ENCODE measurements around the gene CLTA. TPM values are rescaled to one million over a fixed set of nuclear protein-coding genes. Genes with fewer than 3 reads are reported as not detected.
"Not testable (repeated sequence)": the region's sequence is repeated elsewhere in the genome, so short reads cannot be mapped to it uniquely, and the experiment has no call there.

The CLTA gene
- total and polyA plus RNA-seq, 9 donors, result 170 to 243 (median 216) TPM

- Histone ChIP-seq H3K9me3 (no peaks in the 10 kb centered on the region), H3K4me3 (no peak overlapping the region), H3K4me1 (ENCODE audit: insufficient read depth) (no peaks in the 10 kb centered on the region), H3K27me3 (no peaks in the 10 kb centered on the region), H3K36me3 (peaks cover 2% of the 10 kb centered on the region), H3K27ac (no peak overlapping the region)
- DNase-seq, result no peak
- TF ChIP-seq, protein P1, sequence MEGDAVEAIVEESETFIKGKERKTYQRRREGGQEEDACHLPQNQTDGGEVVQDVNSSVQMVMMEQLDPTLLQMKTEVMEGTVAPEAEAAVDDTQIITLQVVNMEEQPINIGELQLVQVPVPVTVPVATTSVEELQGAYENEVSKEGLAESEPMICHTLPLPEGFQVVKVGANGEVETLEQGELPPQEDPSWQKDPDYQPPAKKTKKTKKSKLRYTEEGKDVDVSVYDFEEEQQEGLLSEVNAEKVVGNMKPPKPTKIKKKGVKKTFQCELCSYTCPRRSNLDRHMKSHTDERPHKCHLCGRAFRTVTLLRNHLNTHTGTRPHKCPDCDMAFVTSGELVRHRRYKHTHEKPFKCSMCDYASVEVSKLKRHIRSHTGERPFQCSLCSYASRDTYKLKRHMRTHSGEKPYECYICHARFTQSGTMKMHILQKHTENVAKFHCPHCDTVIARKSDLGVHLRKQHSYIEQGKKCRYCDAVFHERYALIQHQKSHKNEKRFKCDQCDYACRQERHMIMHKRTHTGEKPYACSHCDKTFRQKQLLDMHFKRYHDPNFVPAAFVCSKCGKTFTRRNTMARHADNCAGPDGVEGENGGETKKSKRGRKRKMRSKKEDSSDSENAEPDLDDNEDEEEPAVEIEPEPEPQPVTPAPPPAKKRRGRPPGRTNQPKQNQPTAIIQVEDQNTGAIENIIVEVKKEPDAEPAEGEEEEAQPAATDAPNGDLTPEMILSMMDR (IDR thresholded peaks at IDR 0.05), result no peak
- no peak for TF ChIP-seq EP300 (IDR thresholded peaks at IDR 0.05)
- no peak for TF ChIP-seq POLR2A (IDR thresholded peaks at IDR 0.05)
- 88 to 95% (median 90%) methylated on average over 3 of the region's 3 CpGs for WGBS, 3 donors
- intact Hi-C loops (cut with DNase I), result no loop called here
Observed at GRCh38 chr9:36237230-36237629, 46.5 kb downstream of the CLTA start.

DNA sequence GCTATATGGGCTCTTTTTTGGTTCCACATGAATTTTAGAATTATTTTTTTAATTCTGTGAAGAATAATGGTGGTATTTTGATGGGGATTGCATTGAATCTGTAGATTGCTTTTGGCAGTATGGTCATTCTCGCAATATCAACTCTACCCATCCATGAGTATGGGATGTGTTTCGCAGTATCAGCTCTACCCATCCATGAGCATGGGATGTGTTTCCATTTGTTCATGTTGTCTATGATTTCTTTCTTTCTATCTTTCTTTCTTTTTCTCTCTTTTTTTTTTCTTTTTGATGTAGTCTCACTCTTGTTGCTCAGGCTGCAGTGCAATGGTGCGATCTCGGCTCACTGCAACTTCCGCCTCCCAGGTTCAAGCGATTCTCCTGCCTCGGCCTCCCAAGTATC, 48.5 kb downstream of the CLTA start:
- H3K36me3 ChIP-seq; DNase-seq; intact Hi-C loops (cut with DNase I); H3K4me3 ChIP-seq; H3K27ac ChIP-seq; H3K9me3 ChIP-seq; H3K27me3 ChIP-seq; H3K4me1 ChIP-seq (ENCODE audit: insufficient read depth): not testable (repeated sequence)
- WGBS, 3 donors, result 98 to 100% (median 98%) methylated on average over 7 of the region's 7 CpGs

GRCh38 chr9:36239675-36240074, 49.0 kb downstream of the CLTA start:
- H3K4me3 ChIP-seq; intact Hi-C loops (cut with DNase I); DNase-seq; H3K9me3 ChIP-seq; H3K27me3 ChIP-seq; H3K36me3 ChIP-seq; H3K4me1 ChIP-seq (ENCODE audit: insufficient read depth); H3K27ac ChIP-seq: not testable (repeated sequence)
- 98 to 100% (median 98%) methylated on average over 3 of the region's 3 CpGs for WGBS, 3 donors

- Histone ChIP-seq H3K27me3 (no peaks in the 10 kb centered on the region), H3K4me3 (no peak overlapping the region), H3K36me3 (no peaks in the 10 kb centered on the region), H3K27ac (no peak overlapping the region), H3K4me1 (ENCODE audit: insufficient read depth) (no peaks in the 10 kb centered on the region), H3K9me3 (no peaks in the 10 kb centered on the region)
- TF ChIP-seq, protein P1 (IDR thresholded peaks at IDR 0.05), result no peak
- TF ChIP-seq EP300 (IDR thresholded peaks at IDR 0.05) (no peak), POLR2A (IDR thresholded peaks at IDR 0.05) (no peak)
- WGBS, 3 donors, result 83 to 90% (median 88%) methylated on average over 6 of the region's 6 CpGs
- intact Hi-C loops (cut with DNase I), result no loop called here
- no peak for DNase-seq
Observed at GRCh38 chr9:36245906-36246305, 55.2 kb downstream of the CLTA start.

DNA sequence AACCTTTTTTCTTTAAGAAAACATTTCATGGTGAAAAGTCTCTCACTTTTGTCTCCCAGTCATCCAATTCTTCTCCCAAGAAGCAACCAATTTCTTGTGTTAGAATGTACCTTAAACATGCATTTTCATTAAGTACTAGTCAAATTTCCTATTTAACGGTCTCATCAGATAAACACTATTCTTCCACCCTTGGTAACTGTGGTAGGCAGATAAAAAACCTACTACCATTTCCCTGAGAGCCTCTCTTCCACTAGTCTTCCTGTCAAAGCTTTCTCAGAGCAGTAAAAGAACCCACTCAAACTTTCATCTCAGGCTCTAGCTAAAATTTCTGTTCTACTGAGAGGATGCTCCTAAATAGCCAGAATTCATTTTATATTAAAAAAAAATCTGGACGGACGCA, 56.6 kb downstream of the CLTA start:
- Histone ChIP-seq H3K27ac (no peak overlapping the region), H3K4me3 (no peak overlapping the region), H3K4me1 (ENCODE audit: insufficient read depth) (no peaks in the 10 kb centered on the region), H3K9me3 (no peaks in the 10 kb centered on the region), H3K36me3 (no peaks in the 10 kb centered on the region), H3K27me3 (no peaks in the 10 kb centered on the region)
- 86 to 93% (median 87%) methylated on average over 3 of the region's 3 CpGs for WGBS, 3 donors
- TF ChIP-seq, protein P1 (IDR thresholded peaks at IDR 0.05), result no peak
- no peak for TF ChIP-seq POLR2A (IDR thresholded peaks at IDR 0.05)
- TF ChIP-seq EP300 (IDR thresholded peaks at IDR 0.05), result no peak
- no peak for DNase-seq
- intact Hi-C loops (cut with DNase I), result no loop called here

DNA sequence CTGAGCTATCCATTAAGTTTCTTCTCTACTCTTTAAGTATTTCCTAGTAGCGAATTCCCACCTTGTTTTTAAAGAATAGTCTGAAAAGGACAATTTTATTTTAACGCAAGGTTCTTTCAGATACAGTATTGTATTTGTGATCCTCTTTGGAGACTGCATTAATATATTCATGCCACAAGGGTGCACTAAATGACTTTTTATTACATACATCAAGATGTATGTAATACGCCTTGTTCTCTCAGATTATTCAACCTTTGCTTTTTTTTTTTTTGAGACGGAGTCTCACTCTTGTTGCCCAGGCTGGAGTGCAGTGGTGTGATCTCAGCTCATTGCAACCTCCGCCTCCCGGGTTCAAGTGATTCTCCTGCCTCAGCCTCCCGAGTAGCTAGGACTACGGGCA, 57.3 kb downstream of the CLTA start:
- H3K36me3 ChIP-seq; H3K27me3 ChIP-seq; H3K4me1 ChIP-seq (ENCODE audit: insufficient read depth); H3K9me3 ChIP-seq; intact Hi-C loops (cut with DNase I); H3K4me3 ChIP-seq; DNase-seq; H3K27ac ChIP-seq: not testable (repeated sequence)
- WGBS, 3 donors, result 76 to 84% (median 77%) methylated on average over 8 of the region's 8 CpGs

Data from ovary (tissue), 9 donors.